Measurements from ENCODE around the gene ITPRIP.

DNA sequence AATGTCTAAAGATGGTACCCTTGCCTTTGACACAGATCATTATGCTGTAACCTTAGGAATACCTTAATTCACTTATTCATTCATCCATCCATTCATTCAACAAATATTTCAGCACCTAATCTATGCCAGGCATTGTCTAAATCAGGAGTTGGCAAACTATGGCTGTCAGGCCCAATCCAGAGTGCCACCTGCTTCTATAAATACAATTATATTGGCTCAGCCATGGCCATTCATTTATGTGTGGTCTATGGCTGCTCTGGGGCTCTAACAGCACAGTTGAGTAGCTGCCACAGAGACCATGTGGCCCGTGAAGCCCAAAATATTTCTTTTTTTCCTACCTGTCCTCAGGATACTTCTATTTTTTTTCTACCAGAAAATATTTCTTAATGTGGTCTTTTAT is 6.0 kb upstream of the ITPRIP start:
- no peak for TF ChIP-seq RARB (CRISPR knock-in tag; IDR thresholded peaks at IDR 0.05)
- no peak for TF ChIP-seq ISL1 (CRISPR knock-in tag; IDR thresholded peaks at IDR 0.05)
- TF ChIP-seq, protein P1, sequence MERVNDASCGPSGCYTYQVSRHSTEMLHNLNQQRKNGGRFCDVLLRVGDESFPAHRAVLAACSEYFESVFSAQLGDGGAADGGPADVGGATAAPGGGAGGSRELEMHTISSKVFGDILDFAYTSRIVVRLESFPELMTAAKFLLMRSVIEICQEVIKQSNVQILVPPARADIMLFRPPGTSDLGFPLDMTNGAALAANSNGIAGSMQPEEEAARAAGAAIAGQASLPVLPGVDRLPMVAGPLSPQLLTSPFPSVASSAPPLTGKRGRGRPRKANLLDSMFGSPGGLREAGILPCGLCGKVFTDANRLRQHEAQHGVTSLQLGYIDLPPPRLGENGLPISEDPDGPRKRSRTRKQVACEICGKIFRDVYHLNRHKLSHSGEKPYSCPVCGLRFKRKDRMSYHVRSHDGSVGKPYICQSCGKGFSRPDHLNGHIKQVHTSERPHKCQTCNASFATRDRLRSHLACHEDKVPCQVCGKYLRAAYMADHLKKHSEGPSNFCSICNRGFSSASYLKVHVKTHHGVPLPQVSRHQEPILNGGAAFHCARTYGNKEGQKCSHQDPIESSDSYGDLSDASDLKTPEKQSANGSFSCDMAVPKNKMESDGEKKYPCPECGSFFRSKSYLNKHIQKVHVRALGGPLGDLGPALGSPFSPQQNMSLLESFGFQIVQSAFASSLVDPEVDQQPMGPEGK (CRISPR knock-in tag; IDR thresholded peaks at IDR 0.05; ENCODE audit: borderline replicate concordance), result no peak
- no peak for TF ChIP-seq TCF4 (CRISPR knock-in tag; IDR thresholded peaks at IDR 0.05; ENCODE audit: borderline replicate concordance)
- TF ChIP-seq, protein P2, sequence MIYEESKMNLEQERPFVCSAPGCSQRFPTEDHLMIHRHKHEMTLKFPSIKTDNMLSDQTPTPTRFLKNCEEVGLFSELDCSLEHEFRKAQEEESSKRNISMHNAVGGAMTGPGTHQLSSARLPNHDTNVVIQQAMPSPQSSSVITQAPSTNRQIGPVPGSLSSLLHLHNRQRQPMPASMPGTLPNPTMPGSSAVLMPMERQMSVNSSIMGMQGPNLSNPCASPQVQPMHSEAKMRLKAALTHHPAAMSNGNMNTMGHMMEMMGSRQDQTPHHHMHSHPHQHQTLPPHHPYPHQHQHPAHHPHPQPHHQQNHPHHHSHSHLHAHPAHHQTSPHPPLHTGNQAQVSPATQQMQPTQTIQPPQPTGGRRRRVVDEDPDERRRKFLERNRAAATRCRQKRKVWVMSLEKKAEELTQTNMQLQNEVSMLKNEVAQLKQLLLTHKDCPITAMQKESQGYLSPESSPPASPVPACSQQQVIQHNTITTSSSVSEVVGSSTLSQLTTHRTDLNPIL (CRISPR knock-in tag; IDR thresholded peaks at IDR 0.05; ENCODE audit: low read depth), result no peak
- no peak for TF ChIP-seq ZFP30 (CRISPR knock-in tag; IDR thresholded peaks at IDR 0.05)
- TF ChIP-seq PPARA (CRISPR knock-in tag; IDR thresholded peaks at IDR 0.05; ENCODE audit: borderline replicate concordance), result no peak
- no peak for TF ChIP-seq ZFP3 (CRISPR knock-in tag; IDR thresholded peaks at IDR 0.05)
- TF ChIP-seq POU6F1 (CRISPR knock-in tag; IDR thresholded peaks at IDR 0.05; ENCODE audit: borderline replicate concordance, low read depth), result no peak
